Middle frontal gyrus (tissue), 1 donor: ENCODE measurements around the gene SV2A.
"Not testable (repeated sequence)": the region's sequence is repeated elsewhere in the genome, so short reads cannot be mapped to it uniquely, and the experiment has no call there.

Source experiments
- DNase-seq: peaks from one replicate; pipeline ENCODE4 v3.0.0-alpha.2; 2015; ENCODE audit warnings: low spot score; ENCODE audit errors: extremely low spot score

Gene SV2A, protein sequence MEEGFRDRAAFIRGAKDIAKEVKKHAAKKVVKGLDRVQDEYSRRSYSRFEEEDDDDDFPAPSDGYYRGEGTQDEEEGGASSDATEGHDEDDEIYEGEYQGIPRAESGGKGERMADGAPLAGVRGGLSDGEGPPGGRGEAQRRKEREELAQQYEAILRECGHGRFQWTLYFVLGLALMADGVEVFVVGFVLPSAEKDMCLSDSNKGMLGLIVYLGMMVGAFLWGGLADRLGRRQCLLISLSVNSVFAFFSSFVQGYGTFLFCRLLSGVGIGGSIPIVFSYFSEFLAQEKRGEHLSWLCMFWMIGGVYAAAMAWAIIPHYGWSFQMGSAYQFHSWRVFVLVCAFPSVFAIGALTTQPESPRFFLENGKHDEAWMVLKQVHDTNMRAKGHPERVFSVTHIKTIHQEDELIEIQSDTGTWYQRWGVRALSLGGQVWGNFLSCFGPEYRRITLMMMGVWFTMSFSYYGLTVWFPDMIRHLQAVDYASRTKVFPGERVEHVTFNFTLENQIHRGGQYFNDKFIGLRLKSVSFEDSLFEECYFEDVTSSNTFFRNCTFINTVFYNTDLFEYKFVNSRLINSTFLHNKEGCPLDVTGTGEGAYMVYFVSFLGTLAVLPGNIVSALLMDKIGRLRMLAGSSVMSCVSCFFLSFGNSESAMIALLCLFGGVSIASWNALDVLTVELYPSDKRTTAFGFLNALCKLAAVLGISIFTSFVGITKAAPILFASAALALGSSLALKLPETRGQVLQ

DNA sequence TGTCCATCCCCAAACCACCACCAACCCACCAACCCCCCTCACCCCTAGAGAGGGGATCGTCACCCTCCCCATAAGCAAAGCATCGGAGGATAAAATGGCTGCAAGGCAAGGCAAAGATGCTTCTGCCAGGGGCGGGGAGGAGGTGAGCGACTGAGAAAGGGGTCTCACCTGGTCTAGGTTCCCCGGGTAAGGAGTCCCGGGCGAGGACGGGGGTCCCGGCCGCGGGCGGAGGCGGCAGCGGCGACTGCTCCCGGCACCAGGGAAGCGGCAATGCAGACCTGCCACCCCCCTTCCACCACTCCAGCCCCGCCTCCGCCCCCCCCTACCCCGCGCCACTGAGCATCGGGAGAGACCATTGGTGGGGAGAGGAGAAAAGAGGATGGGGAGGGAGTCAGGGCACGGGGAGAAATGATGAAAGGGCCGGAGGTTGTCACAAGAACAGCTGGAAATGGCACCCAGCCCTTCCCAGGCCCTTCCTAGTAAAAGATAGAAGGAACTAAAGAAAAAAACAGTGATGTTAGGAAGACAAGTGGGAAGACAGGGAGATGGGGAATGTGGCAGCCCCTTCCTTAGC, at the start of gene SV2A:
TSS of gene SV2A (minus strand) at position 274 of the 574 bp plus-strand sequence. CDS start 4,004 bp downstream, outside the sequence.
- peak; percentile 50 for DNase-seq

GRCh38 chr1:149967041-149967440, 49.4 kb upstream of the SV2A start:
- DNase-seq, result no peak

DNA sequence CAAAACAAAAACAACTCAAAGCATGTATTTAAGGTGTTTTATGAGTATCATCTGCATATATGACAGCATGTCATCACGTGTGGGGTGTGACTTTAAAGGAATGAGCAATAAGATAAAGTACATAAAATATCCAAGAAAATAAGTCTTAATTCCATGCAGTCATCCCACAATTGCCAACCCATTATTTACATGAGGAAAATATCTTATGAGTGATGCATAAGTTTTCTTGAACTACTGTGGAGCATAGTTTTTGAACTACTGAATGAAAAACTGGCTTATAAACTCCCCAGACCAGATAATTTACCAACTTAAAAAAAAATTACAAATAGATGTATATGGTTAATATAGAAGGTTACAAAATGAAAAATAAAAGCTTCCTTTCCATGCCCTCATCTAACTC, 48.8 kb upstream of the SV2A start:
- no peak for DNase-seq

DNA sequence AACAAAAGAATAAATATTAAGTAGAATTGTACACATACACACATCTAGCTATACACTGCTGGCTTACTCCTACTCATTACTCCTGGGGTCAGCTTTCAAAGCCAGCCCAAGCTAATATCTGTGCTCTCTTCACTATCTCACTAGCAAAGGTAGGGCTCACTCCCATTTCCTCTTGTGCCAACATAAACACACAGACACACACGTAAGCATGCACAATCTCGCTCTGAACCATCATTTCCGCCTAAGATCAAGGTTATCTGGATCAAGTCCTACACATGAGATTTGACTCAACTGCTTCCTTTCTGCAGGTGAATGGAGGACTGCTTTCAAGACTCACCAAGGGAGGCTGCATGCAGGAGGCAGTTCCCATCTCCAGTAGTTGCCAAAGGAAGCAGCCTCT, 47.8 kb upstream of the SV2A start:
- no peak for DNase-seq

GRCh38 chr1:149963358-149963757, 45.7 kb upstream of the SV2A start:
- no peak for DNase-seq

DNA sequence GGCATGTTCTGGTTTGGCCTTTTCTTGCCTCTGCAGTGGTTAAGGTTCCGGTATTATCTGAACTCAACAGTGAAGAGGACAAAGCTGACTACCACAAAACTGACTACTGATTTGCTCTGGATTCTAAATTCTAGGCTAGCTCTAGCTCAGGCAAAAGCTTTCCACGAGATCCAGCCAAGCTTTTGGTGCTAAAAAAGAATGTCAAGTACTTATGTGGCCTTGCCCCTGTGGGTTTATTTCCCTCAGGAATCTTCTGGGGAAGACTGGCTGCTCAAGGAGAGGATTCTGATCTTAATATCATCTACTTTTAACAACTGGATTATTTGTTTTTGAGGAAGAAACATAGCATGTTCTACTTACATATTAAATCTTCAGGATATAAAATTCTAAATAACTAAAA, 45.1 kb upstream of the SV2A start:
- DNase-seq, result no peak

DNA sequence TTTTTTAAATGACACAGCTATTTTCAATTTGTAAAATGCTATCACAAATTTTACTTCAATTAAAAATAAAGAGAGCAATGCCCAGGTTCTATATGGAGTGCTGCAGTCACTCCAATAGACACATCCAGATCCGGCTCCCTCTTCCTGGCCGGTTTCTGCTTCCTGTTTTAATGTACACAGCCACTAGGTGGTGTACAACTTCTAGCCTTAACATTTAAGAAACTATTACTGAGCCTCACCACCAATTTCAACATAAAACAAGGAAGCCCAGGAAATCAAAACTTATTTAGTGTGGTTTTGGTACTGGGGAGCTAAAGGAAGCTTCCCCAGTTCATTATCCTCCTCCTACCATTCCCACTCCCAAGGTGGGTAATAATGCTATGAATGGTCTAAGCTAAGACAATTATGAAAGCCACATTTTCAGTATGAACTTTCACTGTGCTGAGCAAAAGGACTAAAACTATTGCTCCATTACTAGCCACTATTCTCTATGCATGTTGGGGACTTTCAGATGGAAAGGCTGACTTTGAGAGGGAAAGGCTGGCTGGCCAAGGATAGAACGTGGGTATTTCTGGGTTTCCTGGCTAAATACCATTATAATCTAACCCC, 44.5 kb upstream of the SV2A start:
- peak; percentile 60 for DNase-seq

DNA sequence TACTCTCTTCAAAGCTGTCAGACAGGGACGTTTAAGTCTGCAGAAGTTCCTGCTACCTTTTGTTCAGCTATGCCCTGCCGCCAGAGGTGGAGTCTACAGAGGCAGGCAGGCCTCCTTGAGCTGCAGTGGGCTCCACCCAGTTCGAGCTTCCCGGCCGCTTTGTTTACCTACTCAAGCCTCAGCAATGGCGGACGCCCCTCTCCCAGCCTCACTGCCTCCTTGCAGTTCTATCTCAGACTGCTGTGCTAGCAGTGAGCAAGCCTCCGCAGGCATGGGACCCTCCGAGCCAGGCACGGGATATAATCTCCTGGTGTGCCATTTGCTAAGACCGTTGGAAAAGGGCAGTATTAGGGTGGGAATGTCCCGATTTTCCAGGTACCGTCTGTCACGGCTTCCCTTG, 39.9 kb upstream of the SV2A start:
- not testable (repeated sequence) for DNase-seq

DNA sequence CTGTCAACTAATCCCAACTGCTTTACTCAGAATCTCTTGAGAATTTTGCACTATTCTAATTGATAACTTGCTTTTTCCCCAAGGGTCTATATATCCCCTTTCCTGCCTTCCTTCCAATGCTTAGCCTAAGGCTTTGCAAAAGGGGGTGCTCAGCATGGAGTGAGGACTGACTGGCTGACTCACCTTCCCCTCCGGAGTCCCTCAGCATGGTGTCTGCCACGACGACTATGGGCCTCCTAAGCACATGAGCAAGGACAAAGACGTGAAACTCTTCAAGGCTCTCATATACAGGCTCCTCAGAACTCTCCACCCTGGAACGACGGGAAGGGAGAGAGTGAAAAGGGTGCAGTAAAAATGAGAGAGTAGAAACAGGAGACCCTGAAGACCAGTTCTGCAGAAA, 32.3 kb upstream of the SV2A start:
- DNase-seq, result no peak

DNA sequence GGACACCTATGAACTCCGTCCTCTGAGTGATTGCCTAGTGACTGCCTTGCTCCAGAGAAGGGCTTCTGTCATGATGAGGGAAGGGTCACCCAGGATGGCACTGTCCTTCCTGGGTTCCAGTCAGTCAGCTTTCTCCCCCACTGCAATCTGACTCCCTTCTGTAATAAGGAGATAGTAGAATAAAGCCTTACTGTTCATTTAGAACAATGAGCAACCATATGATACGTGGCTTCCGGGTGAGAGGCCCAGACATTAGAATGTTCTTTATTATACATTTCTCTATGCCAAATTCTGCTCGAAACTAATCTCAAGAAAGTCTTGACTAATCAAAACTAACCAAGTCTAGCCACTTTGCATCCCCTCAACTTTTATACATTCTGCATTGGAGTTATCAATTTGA, 27.6 kb upstream of the SV2A start:
- no peak for DNase-seq

- DNase-seq, result no peak
These were observed 25.2 kb upstream of the SV2A start for GRCh38 chr1:149942885-149943284.

DNA sequence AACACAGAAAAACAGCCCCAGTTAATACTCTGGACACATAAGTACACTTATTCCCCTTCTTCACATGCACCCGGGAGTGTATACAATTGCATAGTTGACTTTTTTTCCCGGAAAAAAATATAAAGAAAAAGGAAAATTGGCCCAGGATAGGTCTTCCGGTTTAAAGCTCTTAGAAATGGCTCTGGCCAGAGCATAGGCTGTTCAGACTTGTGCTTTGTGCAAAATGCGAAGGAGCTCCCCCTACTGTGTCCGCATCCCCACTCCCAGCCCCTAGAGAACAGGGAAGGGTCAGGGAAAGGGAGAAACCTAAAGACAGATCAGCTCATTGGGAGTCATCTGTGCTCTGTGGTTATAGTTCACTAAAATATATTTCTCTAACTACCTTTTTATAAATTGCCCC, 24.6 kb upstream of the SV2A start:
- DNase-seq, result no peak

GRCh38 chr1:149940427-149940826, 22.8 kb upstream of the SV2A start:
- DNase-seq, result no peak

DNA sequence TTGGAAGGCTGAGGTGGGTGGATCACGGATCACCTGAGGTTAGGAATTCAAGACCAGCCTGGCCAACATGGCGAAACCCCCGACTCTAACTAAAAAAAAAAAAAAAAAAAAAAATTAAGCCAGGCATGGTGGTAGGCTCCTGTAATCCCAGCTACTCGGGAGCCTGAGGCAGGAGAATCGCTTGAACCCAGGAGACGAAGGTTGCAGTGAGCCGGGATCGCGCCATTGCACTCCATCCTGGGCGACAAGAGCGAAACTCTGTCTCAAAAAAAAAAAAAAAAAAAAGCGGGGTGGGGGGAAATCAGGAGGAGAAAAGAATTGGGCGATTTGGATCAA, 21.0 kb upstream of the SV2A start:
- not testable (repeated sequence) for DNase-seq

- DNase-seq, result no peak
These were observed 20.1 kb upstream of the SV2A start for GRCh38 chr1:149937759-149938158.

GRCh38 chr1:149936992-149937705, 19.5 kb upstream of the SV2A start:
- no peak for DNase-seq

- no peak for DNase-seq
These were observed 18.7 kb upstream of the SV2A start, which contains the start of gene MTMR11 for GRCh38 chr1:149936170-149936991. Gene MTMR11 (minus strand): TSS chr1:149936879. CDS start chr1:149936647, 232 bp downstream.

GRCh38 chr1:149934356-149934755, 16.7 kb upstream of the SV2A start:
- DNase-seq, result no peak

DNA sequence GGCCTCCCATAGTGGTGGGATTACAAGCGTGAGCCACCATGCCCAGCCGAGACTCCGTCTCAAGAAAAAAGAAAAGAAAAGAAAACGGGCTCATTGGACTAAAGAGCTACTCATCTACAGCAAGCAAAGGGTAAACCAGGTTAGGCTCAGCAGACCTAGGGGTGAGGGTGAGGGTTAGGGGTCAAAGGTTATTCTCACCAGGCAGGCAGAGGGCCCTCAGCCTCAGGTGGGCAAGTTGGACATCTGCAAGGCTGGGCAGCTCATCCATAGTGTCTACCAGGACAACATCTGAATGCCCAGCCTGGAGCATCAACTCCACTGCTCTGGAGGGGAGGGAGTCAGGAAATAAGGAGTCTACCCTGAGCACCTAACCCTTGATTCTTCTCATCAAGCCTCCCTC, 15.6 kb upstream of the SV2A start:
- no peak for DNase-seq

- no peak for DNase-seq
These were observed 14.8 kb upstream of the SV2A start for GRCh38 chr1:149932474-149932873.
